HepG2 (cell line): ENCODE measurements around the gene IFI35. TPM values are rescaled to one million over a fixed set of nuclear protein-coding genes. Genes with fewer than 3 reads are reported as not detected.

Experiments
- HDAC6 ChIP-seq: fragments of 200-600 bp; sonication (generic); IDR thresholded peaks from 2 replicates; pipeline ENCODE4 v1.7.0; 2017; ENCODE audit warnings: mild to moderate bottlenecking, antibody characterized with exemption, low read length, low read depth
- HNRNPUL1 ChIP-seq: fragments of 200-400 bp; formaldehyde crosslinking; IDR thresholded peaks from 2 replicates; pipeline ENCODE4 v1.6.1; 2017; ENCODE audit warnings: low read depth, mild to moderate bottlenecking, low read length, moderate library complexity
- KDM2A ChIP-seq: sonication (generic); formaldehyde crosslinking; IDR thresholded peaks from 2 replicates; pipeline ENCODE4 v1.4.0; 2020; ENCODE audit warnings: low read depth, missing genetic modification reagents, borderline replicate concordance
- MYC ChIP-seq: sonication (generic); formaldehyde crosslinking; IDR thresholded peaks from 2 replicates; pipeline ENCODE4 v1.9.0; 2021; ENCODE audit warnings: missing genetic modification reagents, borderline replicate concordance
- SETDB1 ChIP-seq: sonication (generic); formaldehyde crosslinking; IDR thresholded peaks from 2 replicates; pipeline ENCODE4 v1.5.1; 2020; ENCODE audit warnings: missing genetic modification reagents, mild to moderate bottlenecking, borderline replicate concordance
- YEATS2 ChIP-seq: sonication (generic); formaldehyde crosslinking; IDR thresholded peaks from 2 replicates; pipeline ENCODE4 v1.4.0; 2020; ENCODE audit warnings: missing genetic modification reagents, borderline replicate concordance
- ZBTB7B ChIP-seq: sonication (generic); formaldehyde crosslinking; IDR thresholded peaks from 2 replicates; pipeline ENCODE4 v1.4.0; 2020; ENCODE audit warnings: missing genetic modification reagents
- ZFP36L1 ChIP-seq: sonication (generic); formaldehyde crosslinking; IDR thresholded peaks from 2 replicates; pipeline ENCODE4 v1.8.0; 2022; ENCODE audit warnings: mild to moderate bottlenecking, missing genetic modification reagents, moderate library complexity
- ZNF232 ChIP-seq: sonication (generic); formaldehyde crosslinking; IDR thresholded peaks from 2 replicates; pipeline ENCODE4 v1.4.0; 2020; ENCODE audit warnings: missing genetic modification reagents, borderline replicate concordance
- ZNF274 ChIP-seq: sonication (generic); formaldehyde crosslinking; IDR thresholded peaks from 2 replicates; pipeline ENCODE4 v1.5.1; 2020; ENCODE audit warnings: mild to moderate bottlenecking, missing genetic modification reagents
- ZNF430 ChIP-seq: sonication (generic); formaldehyde crosslinking; IDR thresholded peaks from 2 replicates; pipeline ENCODE4 v1.9.0; 2021; ENCODE audit warnings: mild to moderate bottlenecking, missing genetic modification reagents
- ZNF660 ChIP-seq: sonication (generic); formaldehyde crosslinking; IDR thresholded peaks from 2 replicates; pipeline ENCODE4 v1.5.1; 2020; ENCODE audit warnings: mild to moderate bottlenecking, low read depth, missing genetic modification reagents, borderline replicate concordance
- ZNF879 ChIP-seq: sonication (generic); formaldehyde crosslinking; IDR thresholded peaks from 2 replicates; pipeline ENCODE4 v1.8.1; 2023; ENCODE audit warnings: missing genetic modification reagents
- polyA plus RNA-seq, 8 experiments: library from polyadenylated mRNA; depleted of rRNA in 3 of 8; stranded (reverse) in 7 of 8; unstranded in 1 of 8; fragments of >200 nt; fragmentation: Illumina TruSeq in 4 of 8; extraction: Trizol in 4 of 8; gene quantifications; 2 replicates each; pipeline versions ENCODE4 v1.2.1 to v1.2.3, GENCODE V29; 2011 to 2016; ENCODE audit warnings: low read depth in 4 of 8, missing spikeins in 1 of 8, mixed read lengths in 1 of 8; ENCODE audit not compliant: insufficient read depth in 1 of 8
- total RNA-seq, 5 experiments: library from RNA; depleted of rRNA; stranded (reverse); fragments of >200 nt; fragmentation: Illumina TruSeq; extraction: Trizol; gene quantifications; 2 replicates each; pipeline ENCODE4 v1.2.3, GENCODE V29; 2016; ENCODE audit warnings: low read depth in 1 of 5
- TF ChIP-seq, protein P1 (sequence below): sonication (generic); formaldehyde crosslinking; IDR thresholded peaks from 2 replicates; pipeline ENCODE4 v1.4.0; 2020; ENCODE audit warnings: missing genetic modification reagents
- TF ChIP-seq, protein P2 (sequence below): sonication (generic); formaldehyde crosslinking; IDR thresholded peaks from 2 replicates; pipeline ENCODE4 v1.8.1; 2023; ENCODE audit warnings: missing genetic modification reagents, inconsistent platforms, borderline replicate concordance
- TF ChIP-seq, protein P3 (sequence below): sonication (generic); formaldehyde crosslinking; IDR thresholded peaks from 2 replicates; pipeline ENCODE4 v1.5.0; 2020; ENCODE audit warnings: missing genetic modification reagents
- TF ChIP-seq, protein P4 (sequence below): sonication (generic); formaldehyde crosslinking; IDR thresholded peaks from 2 replicates; pipeline ENCODE4 v1.4.0; 2020; ENCODE audit warnings: missing genetic modification reagents, borderline replicate concordance
- TF ChIP-seq, protein P5 (sequence below): sonication (generic); formaldehyde crosslinking; IDR thresholded peaks from 2 replicates; pipeline ENCODE4 v1.9.0; 2022; ENCODE audit warnings: missing genetic modification reagents, mild to moderate bottlenecking, borderline replicate concordance
- TF ChIP-seq, protein P6 (sequence below): IDR thresholded peaks from 2 replicates; pipeline ENCODE4 v1.6.1; 2016

The IFI35 gene
- total and polyA plus RNA-seq, 2 of the 13 experiments (the other 11 are each of a cell fraction or from before 2014, with no cell fraction given), result 28.9 to 38.1 TPM

DNA sequence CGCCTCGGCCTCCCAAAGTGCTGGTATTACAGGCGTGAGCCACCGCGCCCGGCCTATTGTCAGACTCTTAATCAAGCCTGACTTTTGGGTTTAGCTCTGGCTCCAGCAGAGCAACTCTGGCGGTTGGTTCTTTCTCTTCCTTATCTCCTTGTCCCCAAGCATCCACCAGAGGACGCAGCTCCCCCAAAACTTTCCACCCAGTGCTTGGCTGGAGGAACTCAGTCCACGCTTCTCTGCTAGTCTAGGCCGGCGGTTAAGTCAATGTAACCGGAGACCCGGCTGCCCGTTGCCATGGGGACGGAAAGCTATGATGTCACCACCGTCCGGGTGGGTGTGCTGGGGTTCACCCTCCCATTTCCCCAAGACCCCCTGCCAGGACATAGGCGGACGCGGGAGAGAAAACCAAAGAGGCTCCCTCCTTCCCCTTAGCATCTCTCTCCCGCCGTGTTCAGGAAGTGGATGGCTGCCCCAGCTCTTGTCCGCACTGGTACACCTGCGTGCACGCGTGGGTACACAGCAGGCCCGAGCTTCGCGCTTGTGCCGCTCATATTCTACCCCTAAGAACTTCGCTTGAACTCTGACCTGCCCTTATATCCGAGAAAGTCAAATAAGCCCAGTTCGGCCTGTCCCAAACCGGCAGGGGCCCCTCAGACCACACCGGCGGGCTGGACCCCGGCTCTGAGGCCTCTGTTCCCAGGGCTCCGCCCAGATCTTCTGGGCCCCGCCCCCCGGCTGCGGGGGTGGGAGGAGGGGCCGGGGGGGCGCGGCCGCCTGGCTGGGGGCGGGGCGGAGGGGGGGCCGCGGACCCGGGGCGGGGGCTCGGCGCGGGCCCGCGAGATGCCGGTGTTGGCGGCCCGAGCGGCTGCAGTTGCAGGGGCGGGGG is 18.1 kb downstream of the IFI35 start, which contains the start of gene RND2 (continued):
- TF ChIP-seq, protein P1, sequence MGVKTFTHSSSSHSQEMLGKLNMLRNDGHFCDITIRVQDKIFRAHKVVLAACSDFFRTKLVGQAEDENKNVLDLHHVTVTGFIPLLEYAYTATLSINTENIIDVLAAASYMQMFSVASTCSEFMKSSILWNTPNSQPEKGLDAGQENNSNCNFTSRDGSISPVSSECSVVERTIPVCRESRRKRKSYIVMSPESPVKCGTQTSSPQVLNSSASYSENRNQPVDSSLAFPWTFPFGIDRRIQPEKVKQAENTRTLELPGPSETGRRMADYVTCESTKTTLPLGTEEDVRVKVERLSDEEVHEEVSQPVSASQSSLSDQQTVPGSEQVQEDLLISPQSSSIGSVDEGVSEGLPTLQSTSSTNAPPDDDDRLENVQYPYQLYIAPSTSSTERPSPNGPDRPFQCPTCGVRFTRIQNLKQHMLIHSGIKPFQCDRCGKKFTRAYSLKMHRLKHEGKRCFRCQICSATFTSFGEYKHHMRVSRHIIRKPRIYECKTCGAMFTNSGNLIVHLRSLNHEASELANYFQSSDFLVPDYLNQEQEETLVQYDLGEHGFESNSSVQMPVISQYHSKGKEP (CRISPR knock-in tag), result no peak
- TF ChIP-seq, protein P2, sequence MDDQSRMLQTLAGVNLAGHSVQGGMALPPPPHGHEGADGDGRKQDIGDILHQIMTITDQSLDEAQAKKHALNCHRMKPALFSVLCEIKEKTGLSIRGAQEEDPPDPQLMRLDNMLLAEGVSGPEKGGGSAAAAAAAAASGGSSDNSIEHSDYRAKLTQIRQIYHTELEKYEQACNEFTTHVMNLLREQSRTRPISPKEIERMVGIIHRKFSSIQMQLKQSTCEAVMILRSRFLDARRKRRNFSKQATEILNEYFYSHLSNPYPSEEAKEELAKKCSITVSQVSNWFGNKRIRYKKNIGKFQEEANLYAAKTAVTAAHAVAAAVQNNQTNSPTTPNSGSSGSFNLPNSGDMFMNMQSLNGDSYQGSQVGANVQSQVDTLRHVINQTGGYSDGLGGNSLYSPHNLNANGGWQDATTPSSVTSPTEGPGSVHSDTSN (CRISPR knock-in tag), result no peak
- TF ChIP-seq HNRNPUL1 (no peak), ZNF430 (CRISPR knock-in tag) (peak; percentile 37; the same call in 1 of the 2 replicates), ZNF232 (CRISPR knock-in tag) (no peak), KDM2A (CRISPR knock-in tag) (peak; percentile 78), ZNF879 (CRISPR knock-in tag) (0 out of 2 replicates have a peak, but pooled peaks have one; percentile 31), ZBTB7B (peak; percentile 80; the same call in 1 of the 2 replicates), YEATS2 (CRISPR knock-in tag) (peak; percentile 74; the same call in 1 of the 2 replicates), MYC (peak; percentile 69; the same call in 1 of the 2 replicates), ZFP36L1 (CRISPR knock-in tag) (no peak), ZNF274 (CRISPR knock-in tag) (peak; percentile 65), SETDB1 (no peak), ZNF660 (CRISPR knock-in tag) (no peak), HDAC6 (no peak)
- TF ChIP-seq, protein P3, sequence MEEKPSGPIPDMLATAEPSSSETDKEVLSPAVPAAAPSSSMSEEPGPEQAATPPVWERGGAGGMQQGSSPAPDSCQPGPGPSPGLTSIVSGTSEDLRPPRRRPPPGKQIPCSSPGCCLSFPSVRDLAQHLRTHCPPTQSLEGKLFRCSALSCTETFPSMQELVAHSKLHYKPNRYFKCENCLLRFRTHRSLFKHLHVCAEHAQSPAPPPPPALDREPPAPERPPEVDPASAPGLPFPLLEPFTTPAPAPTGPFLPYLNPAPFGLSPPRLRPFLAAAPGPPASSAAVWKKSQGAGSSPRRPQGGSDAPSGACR (CRISPR knock-in tag), result no peak
- TF ChIP-seq, protein P4, sequence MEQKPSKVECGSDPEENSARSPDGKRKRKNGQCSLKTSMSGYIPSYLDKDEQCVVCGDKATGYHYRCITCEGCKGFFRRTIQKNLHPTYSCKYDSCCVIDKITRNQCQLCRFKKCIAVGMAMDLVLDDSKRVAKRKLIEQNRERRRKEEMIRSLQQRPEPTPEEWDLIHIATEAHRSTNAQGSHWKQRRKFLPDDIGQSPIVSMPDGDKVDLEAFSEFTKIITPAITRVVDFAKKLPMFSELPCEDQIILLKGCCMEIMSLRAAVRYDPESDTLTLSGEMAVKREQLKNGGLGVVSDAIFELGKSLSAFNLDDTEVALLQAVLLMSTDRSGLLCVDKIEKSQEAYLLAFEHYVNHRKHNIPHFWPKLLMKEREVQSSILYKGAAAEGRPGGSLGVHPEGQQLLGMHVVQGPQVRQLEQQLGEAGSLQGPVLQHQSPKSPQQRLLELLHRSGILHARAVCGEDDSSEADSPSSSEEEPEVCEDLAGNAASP (CRISPR knock-in tag), result 0 out of 2 replicates have a peak, but pooled peaks have one; percentile 30
- TF ChIP-seq, protein P5, sequence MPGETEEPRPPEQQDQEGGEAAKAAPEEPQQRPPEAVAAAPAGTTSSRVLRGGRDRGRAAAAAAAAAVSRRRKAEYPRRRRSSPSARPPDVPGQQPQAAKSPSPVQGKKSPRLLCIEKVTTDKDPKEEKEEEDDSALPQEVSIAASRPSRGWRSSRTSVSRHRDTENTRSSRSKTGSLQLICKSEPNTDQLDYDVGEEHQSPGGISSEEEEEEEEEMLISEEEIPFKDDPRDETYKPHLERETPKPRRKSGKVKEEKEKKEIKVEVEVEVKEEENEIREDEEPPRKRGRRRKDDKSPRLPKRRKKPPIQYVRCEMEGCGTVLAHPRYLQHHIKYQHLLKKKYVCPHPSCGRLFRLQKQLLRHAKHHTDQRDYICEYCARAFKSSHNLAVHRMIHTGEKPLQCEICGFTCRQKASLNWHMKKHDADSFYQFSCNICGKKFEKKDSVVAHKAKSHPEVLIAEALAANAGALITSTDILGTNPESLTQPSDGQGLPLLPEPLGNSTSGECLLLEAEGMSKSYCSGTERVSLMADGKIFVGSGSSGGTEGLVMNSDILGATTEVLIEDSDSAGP (CRISPR knock-in tag), result peak; percentile 85
- TF ChIP-seq, protein P6, sequence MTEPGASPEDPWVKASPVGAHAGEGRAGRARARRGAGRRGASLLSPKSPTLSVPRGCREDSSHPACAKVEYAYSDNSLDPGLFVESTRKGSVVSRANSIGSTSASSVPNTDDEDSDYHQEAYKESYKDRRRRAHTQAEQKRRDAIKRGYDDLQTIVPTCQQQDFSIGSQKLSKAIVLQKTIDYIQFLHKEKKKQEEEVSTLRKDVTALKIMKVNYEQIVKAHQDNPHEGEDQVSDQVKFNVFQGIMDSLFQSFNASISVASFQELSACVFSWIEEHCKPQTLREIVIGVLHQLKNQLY (CRISPR knock-in tag), result no peak
